Esophagus (tissue), 2 donors: ENCODE measurements around the gene NUMBL. TPM values are rescaled to one million over a fixed set of nuclear protein-coding genes. Genes with fewer than 3 reads are reported as not detected.

Source experiments
- H3K27ac ChIP-seq, 2 donors: one replicate each; pipeline ENCODE4 v1.5.1; 2013; ENCODE audit warnings: low read depth in 2 of 2, mild to moderate bottlenecking in 2 of 2, inconsistent platforms in 1 of 2, low read length in 1 of 2, moderate library complexity in 1 of 2
- H3K27me3 ChIP-seq, 2 donors: one replicate each; pipeline ENCODE4 v1.6.1; 2013; ENCODE audit warnings: low read length in 2 of 2, control low read depth in 1 of 2, mild to moderate bottlenecking in 1 of 2; ENCODE audit not compliant: insufficient read depth in 2 of 2, control insufficient read depth in 1 of 2
- H3K36me3 ChIP-seq, 2 donors: one replicate each; pipeline ENCODE4 v1.6.1; 2013; ENCODE audit warnings: low read length in 1 of 2; ENCODE audit not compliant: control insufficient read depth in 2 of 2, insufficient read depth in 2 of 2
- H3K4me1 ChIP-seq, 2 donors: one replicate each; pipeline ENCODE4 v1.6.1; 2013; ENCODE audit warnings: low read length in 1 of 2; ENCODE audit not compliant: control insufficient read depth in 2 of 2, insufficient read depth in 2 of 2
- H3K4me3 ChIP-seq, 2 donors: one replicate each; pipeline ENCODE4 v1.5.1; 2013; ENCODE audit warnings: low read length in 2 of 2, mild to moderate bottlenecking in 2 of 2, low read depth in 1 of 2, moderate library complexity in 1 of 2
- H3K9me3 ChIP-seq, 2 donors: one replicate each; pipeline ENCODE4 v1.6.1; 2013; ENCODE audit warnings: mild to moderate bottlenecking in 2 of 2, low read depth in 1 of 2, low read length in 1 of 2, moderate library complexity in 1 of 2; ENCODE audit not compliant: control insufficient read depth in 2 of 2, insufficient read depth in 1 of 2
- WGBS, 2 donors: extraction: QIAGEN DNeasy Blood & Tissue Kit; methylation state at CpG; one replicate each; pipeline ENCODE4 v1.1.7; 2013; 5-methylcytosine and 5-hydroxymethylcytosine counted together
- polyA plus RNA-seq, 2 donors: library from polyadenylated mRNA; stranded (reverse); fragments of 200-250 nt; gene quantifications; one replicate each; pipeline ENCODE4 v1.2.3, GENCODE V29; 2013
- donor health status: healthy with polysubstance abuse.
- donor health status: Bipolar disorder and iron deficiency.

The NUMBL gene
- polyA plus RNA-seq, 2 donors = 9.0 to 14.4 TPM

DNA sequence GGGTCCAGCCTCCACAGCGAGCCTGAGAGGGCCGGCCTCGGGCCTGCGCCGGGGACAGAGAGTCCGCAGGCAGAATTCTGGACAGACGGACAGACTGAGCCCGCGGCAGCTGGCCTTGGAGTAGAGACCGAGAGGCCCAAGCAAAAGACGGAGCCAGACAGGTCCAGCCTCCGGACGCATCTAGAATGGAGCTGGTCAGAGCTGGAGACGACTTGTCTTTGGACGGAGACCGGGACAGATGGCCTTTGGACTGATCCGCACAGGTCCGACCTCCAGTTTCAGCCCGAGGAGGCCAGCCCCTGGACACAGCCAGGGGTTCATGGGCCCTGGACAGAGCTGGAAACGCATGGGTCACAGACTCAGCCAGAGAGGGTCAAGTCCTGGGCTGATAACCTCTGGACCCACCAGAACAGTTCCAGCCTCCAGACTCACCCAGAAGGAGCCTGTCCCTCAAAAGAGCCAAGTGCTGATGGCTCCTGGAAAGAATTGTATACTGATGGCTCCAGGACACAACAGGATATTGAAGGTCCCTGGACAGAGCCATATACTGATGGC, 27.0 kb upstream of the NUMBL start:
- Histone ChIP-seq H3K4me1 (peaks cover 0 to 6% of the 10 kb centered on the region in 2 donors), H3K27ac (peak overlapping the region; percentile 98 to 100), H3K27me3 (no peaks in the 10 kb centered on the region), H3K9me3 (no peaks in the 10 kb centered on the region), H3K36me3 (peaks cover 0 to 2% of the 10 kb centered on the region in 2 donors), H3K4me3 (peak overlapping the region; percentile 85 to 95)
- 1 to 2% methylated on average over 20 of the region's 20 CpGs for WGBS, 2 donors

- Histone ChIP-seq H3K36me3 (no peaks in the 10 kb centered on the region), H3K4me3 (peak within 1 kb of the TSS; percentile 85 to 95), H3K27me3 (no peaks in the 10 kb centered on the region), H3K9me3 (no peaks in the 10 kb centered on the region), H3K27ac (peak within 1 kb of the TSS; percentile 98 to 100), H3K4me1 (peaks cover 0 to 4% of the 10 kb centered on the region in 2 donors)
- 0 to 1% methylated on average over 70 to 76 of the region's 76 CpGs for WGBS, 2 donors
Measured at GRCh38 chr19:40716482-40717324, 26.3 kb upstream of the NUMBL start, which contains the start of the genes COQ8B and ITPKC. Gene COQ8B, minus strand, starts transcription at chr19:40716886. Its CDS starts 2,254 bp downstream, at chr19:40714632. Gene ITPKC, plus strand, starts transcription at chr19:40717112. Its CDS starts 24 bp downstream, at chr19:40717136.

DNA sequence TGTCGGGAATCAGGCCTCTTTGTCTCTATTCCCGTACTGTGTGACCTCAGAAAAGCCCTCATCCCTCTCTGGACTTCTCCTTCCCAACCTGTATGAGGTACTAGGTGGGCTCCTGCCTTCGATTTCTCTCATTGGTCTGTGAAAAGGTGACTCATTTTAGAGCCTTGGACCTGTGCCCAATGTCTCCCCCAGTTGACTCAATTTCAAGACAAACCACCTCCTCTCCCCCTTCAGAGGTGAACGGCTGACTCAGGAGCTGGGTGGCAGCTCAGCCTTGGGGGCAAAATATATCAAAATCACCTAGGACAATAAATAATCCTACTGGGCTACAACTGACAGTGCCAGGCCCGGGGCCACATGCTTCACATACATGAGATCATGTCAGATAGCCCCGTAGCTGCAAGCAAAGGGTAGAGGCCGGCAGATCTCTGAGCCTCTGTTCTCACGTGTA, 25.6 kb upstream of the NUMBL start:
- peaks cover 0 to 4% of the 10 kb centered on the region in 2 donors for H3K4me1 ChIP-seq
- WGBS, 2 donors = 2 to 3% methylated on average over 8 of the region's 8 CpGs
- no peaks in the 10 kb centered on the region for H3K27me3 ChIP-seq
- no peaks in the 10 kb centered on the region for H3K9me3 ChIP-seq
- H3K4me3 ChIP-seq = peak overlapping the region; percentile 85 to 95
- H3K36me3 ChIP-seq = no peaks in the 10 kb centered on the region
- H3K27ac ChIP-seq = peak overlapping the region; percentile 98 to 100

DNA sequence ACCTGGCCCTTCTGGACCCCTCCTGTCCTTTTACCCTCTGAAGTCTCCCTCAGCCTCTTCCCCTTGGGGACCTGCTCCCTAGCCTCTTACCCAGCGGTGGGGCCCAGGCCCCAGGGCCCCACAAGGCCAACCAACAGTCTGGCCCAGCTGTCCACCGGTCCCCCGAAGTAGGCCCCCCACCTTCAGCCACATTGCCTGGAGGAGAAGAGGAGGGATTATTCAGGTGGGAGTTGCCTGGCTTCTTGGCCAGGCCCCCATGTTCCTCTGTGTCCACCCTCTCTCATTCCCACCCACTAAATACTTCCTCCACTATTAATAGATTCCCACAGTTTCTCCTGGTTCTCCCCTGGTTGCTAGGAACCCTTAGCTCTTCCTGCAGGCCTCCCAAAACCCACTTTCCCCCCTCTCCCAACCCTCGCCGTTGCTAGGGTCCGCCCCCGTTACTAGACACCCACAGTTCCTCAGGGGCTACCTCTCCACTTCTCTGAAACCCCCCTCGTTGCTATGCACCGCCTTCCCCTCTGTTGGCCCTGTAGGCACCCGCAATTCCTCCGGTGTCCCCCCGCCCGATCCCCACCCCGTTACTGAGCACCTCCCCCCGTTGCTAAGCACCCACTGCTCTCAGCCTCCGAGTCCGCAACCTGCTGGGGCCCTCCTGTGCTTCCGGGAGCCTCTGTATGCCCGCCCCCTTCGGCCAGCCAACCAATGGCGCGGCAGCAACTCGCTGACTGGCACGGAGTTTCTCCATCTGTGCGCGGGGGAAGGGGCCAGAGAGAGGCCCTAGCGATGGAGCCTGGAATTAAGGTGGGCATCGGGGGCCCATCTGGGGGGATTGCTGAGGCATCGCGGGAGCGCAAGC, 24.2 kb upstream of the NUMBL start:
- Histone ChIP-seq H3K9me3 (no peaks in the 10 kb centered on the region), H3K27me3 (no peaks in the 10 kb centered on the region), H3K4me3 (peak overlapping the region; percentile 50 to 51), H3K4me1 (peaks cover 0 to 4% of the 10 kb centered on the region in 2 donors), H3K36me3 (no peaks in the 10 kb centered on the region), H3K27ac (peak overlapping the region; percentile 98 to 100)
- 3 to 4% methylated on average over 31 of the region's 31 CpGs for WGBS, 2 donors

DNA sequence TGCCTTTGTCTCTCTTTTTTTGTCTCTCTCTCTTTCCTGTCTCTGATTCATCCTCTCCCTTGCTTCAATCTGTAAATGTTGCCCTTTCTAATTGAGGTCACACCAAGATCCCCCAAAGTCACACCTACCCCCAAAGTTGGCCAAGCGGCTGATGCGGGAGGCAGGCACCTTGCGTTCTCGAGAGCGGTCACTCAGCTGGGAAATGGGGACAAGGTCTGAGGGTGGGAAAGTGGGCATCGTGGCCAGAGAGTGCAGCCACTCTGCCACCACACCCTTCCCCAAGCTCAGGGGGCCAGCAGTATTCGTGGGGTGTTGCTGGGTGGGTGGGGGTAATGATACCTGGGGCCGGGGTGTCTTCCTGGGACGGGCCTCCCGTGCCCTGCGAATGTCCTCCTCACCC, 23.5 kb upstream of the NUMBL start:
- no peaks in the 10 kb centered on the region for H3K27me3 ChIP-seq
- H3K4me3 ChIP-seq = no peak overlapping the region
- no peaks in the 10 kb centered on the region for H3K9me3 ChIP-seq
- H3K4me1 ChIP-seq = peaks cover 0 to 4% of the 10 kb centered on the region in 2 donors
- no peaks in the 10 kb centered on the region for H3K36me3 ChIP-seq
- WGBS, 2 donors = 83 to 84% methylated on average over 11 of the region's 11 CpGs
- H3K27ac ChIP-seq = peak overlapping the region; percentile 98 to 100

DNA sequence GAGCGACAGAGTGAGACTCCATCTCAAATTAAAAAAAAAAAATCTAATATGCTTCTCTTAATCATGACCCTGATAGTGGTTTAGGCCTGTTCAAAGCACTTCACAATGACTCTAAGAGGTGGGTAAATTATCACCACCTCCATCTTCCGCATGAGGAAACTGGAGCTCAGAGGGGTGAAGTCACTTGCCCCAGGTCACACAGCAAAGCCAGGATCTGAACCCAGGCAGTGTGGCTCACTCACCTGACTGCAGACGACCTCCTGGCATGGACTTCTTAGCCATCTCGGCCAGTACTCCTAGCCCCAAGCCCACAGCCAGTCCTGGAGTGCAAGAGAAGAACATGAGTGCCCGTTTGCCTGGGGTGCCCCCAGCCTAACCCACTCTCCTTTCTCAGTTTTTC, 19.4 kb upstream of the NUMBL start:
- Histone ChIP-seq H3K4me3 (no peak overlapping the region), H3K27me3 (no peaks in the 10 kb centered on the region), H3K36me3 (peaks cover 0 to 8% of the 10 kb centered on the region in 2 donors), H3K27ac (no peak overlapping the region), H3K4me1 (peaks cover 0 to 4% of the 10 kb centered on the region in 2 donors), H3K9me3 (no peaks in the 10 kb centered on the region)
- 92 to 95% methylated on average over 5 of the region's 5 CpGs for WGBS, 2 donors

DNA sequence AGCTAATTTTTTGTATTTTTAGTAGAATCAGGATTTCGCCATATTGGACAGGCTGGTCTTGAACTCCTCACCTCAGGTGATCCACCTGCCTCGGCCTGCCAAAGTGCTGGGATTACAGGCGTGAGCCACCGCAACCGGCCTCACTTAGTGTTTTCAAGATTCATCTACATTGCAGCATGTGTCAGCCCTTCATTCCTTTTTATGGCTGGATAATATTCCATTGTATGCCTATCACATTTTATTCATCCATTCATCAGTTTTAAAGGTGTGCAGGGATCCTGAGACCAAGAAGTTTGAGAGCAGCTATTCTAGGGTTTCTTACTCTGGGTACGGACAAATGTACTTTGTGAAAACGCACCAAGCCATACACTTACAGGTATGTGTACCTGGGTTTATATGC, 17.2 kb upstream of the NUMBL start:
- Histone ChIP-seq H3K9me3 (no peaks in the 10 kb centered on the region), H3K4me1 (no peaks in the 10 kb centered on the region), H3K4me3 (no peak overlapping the region), H3K27ac (no peak overlapping the region), H3K27me3 (no peaks in the 10 kb centered on the region), H3K36me3 (peaks cover 0 to 26% of the 10 kb centered on the region in 2 donors)
- WGBS, 2 donors = 96% methylated on average over 7 of the region's 7 CpGs

DNA sequence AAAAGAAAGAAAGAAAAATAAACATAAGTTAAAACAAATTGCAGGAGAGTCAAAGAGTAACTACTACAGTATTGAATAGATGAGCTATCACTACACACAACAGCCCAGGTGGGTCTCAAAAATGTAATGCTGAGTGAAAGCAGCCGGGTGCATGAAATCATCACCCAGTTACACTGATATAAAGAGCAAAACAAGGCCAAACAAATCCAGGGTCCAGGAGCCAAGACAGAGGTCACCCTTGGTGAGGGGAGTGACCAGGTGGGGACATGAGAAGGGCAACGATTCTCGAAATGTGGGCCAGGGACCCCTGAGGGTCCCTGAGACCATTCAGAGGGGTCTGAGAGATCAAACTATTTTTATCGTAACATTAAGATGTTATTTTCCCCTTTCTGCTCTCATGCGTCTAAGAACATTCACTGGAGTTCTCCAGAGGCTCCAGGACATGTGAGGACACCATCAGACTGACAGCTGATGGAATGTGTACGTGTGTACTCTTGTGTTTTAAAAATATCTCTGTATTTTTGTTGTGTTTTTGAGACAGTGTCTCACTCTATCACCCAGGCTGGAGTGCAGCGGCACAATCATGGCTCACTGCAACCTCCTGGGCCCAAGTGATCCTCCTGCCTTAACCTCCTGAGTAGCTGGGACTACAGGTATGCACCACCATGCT, 15.6 kb upstream of the NUMBL start:
- 86 to 89% methylated on average over 7 of the region's 7 CpGs for WGBS, 2 donors
- H3K4me3 ChIP-seq = no peak overlapping the region
- no peak overlapping the region for H3K27ac ChIP-seq
- no peaks in the 10 kb centered on the region for H3K27me3 ChIP-seq
- peaks cover 6 to 35% of the 10 kb centered on the region in 2 donors for H3K36me3 ChIP-seq
- no peaks in the 10 kb centered on the region for H3K4me1 ChIP-seq
- H3K9me3 ChIP-seq = no peaks in the 10 kb centered on the region

GRCh38 chr19:40705362-40705651, 14.9 kb upstream of the NUMBL start:
- no peak overlapping the region for H3K27ac ChIP-seq
- peaks cover 6 to 35% of the 10 kb centered on the region in 2 donors for H3K36me3 ChIP-seq
- 91% methylated on average over 9 of the region's 9 CpGs for WGBS, 2 donors

More at GRCh38 chr19:40705362-40705651, 14.9 kb upstream of the NUMBL start:
- Histone ChIP-seq H3K4me1 (no peaks in the 10 kb centered on the region), H3K4me3 (no peak overlapping the region), H3K27me3 (no peaks in the 10 kb centered on the region), H3K9me3 (no peaks in the 10 kb centered on the region)
